CD4-positive, alpha-beta T cell (primary cell): ENCODE data around the gene RNF4. TPM values are rescaled to one million over a fixed set of nuclear protein-coding genes. Genes with fewer than 3 reads are reported as not detected.

Experiments
- ATAC-seq: fragments of 200-7000 bp; cut with Tn5 transposase; one replicate; pipeline ENCODE4 v1.10.0; 2022; ENCODE audit warnings: mild to moderate bottlenecking; ENCODE audit not compliant: poor library complexity
- CTCF ChIA-PET: fragments of 350-600 bp; sonication (Branson Sonifier 250); formaldehyde crosslinking; loops from one replicate; lab custom pipeline; 2021; ENCODE audit warnings: antibody characterized with exemption, inconsistent platforms; lab: Charles Lee
- POLR2A ChIA-PET: fragments of 350-600 bp; sonication (Branson Sonifier 250); formaldehyde crosslinking; loops from one replicate; lab custom pipeline; 2021; ENCODE audit warnings: antibody characterized with exemption, inconsistent platforms; lab: Charles Lee
- DNase-seq, 14 experiments: peaks; one replicate each; pipeline ENCODE4 v3.0.0-alpha.2; 2013 to 2020; ENCODE audit warnings: mixed read lengths in 2 of 14
- H3K27ac ChIP-seq, 2 donors: one replicate each; pipeline versions ENCODE4 v1.5.1 to v1.7.0; 2013; ENCODE audit warnings: low read length in 2 of 2, low read depth in 1 of 2, mild to moderate bottlenecking in 1 of 2
- H3K27me3 ChIP-seq, 2 experiments: 1 replicate in 1 of 2; 2 replicates in 1 of 2; pipeline versions ENCODE4 v1.6.1 to v1.7.0; 2013; ENCODE audit warnings: low read length in 2 of 2, control low read depth in 1 of 2, mild to moderate bottlenecking in 1 of 2, moderate library complexity in 1 of 2; ENCODE audit not compliant: insufficient read depth in 2 of 2, control insufficient read depth in 1 of 2
- H3K36me3 ChIP-seq: one replicate; pipeline ENCODE4 v1.6.1; 2013; ENCODE audit warnings: low read length, control low read depth; ENCODE audit not compliant: insufficient read depth
- H3K4me1 ChIP-seq: one replicate; pipeline ENCODE4 v1.6.1; 2013; ENCODE audit warnings: low read length, control low read depth; ENCODE audit not compliant: insufficient read depth
- H3K4me3 ChIP-seq: one replicate; pipeline ENCODE4 v1.5.1; 2013; ENCODE audit warnings: mild to moderate bottlenecking, low read length, moderate library complexity
- H3K9me3 ChIP-seq, 2 experiments: 1 replicate in 1 of 2; 2 replicates in 1 of 2; pipeline versions ENCODE4 v1.6.1 to v1.7.0; 2013; ENCODE audit warnings: low read length in 2 of 2, mild to moderate bottlenecking in 2 of 2, control low read depth in 1 of 2, moderate library complexity in 1 of 2; ENCODE audit not compliant: control insufficient read depth in 1 of 2, insufficient read depth in 1 of 2
- H3K27ac Mint-ChIP-seq: one replicate; pipeline ENCODE4 v1.8.0; 2020; ENCODE audit warnings: mixed read lengths
- H3K27me3 Mint-ChIP-seq: one replicate; pipeline ENCODE4 v1.8.0; 2021; ENCODE audit warnings: mixed read lengths
- H3K36me3 Mint-ChIP-seq: one replicate; pipeline ENCODE4 v1.8.0; 2021; ENCODE audit warnings: low read depth, mixed read lengths
- H3K4me1 Mint-ChIP-seq: one replicate; pipeline ENCODE4 v1.8.0; 2021; ENCODE audit warnings: low read depth, mixed read lengths
- H3K4me3 Mint-ChIP-seq: one replicate; pipeline ENCODE4 v1.8.0; 2020; ENCODE audit warnings: mild to moderate bottlenecking, mixed read lengths
- H3K9me3 Mint-ChIP-seq: one replicate; pipeline ENCODE4 v1.8.0; 2020; ENCODE audit warnings: mixed read lengths
- CTCF ChIP-seq: fragments of 200-600 bp; IDR thresholded peaks from one replicate; pipeline ENCODE4 v1.8.0; 2022; ENCODE audit warnings: antibody characterized with exemption, mild to moderate bottlenecking
- intact Hi-C, 2 experiments: fragments of 100-400 bp; cut with DNase I in 1 of 2; cut with micrococcal nuclease in 1 of 2; formaldehyde crosslinking; loops; one replicate each; pipeline versions ENCODE4 v1.15.1 to v1.9.0; 2023 to 2025; cut with DNase I, micrococcal nuclease
- total RNA-seq, 174 experiments: library from RNA in 2 of 174; stranded (reverse) in 2 of 174; gene quantifications; one replicate each; pipeline ENCODE4 v1.2.3 and lab custom pipeline; 2021 to 2026

RNF4 gene
- total RNA-seq, 2 experiments from 2014 or later: 106 to 109 TPM

- no peaks in the 10 kb centered on the region for H3K27me3 Mint-ChIP-seq
- POLR2A ChIA-PET: no interaction called here
Measured at GRCh38 chr4:2560167-2560566, 91.3 kb downstream of the RNF4 start.

More at GRCh38 chr4:2560167-2560566, 91.3 kb downstream of the RNF4 start:
- intact Hi-C loops: no loop called here
- no peak for TF ChIP-seq CTCF
- H3K27me3 ChIP-seq: no peaks in the 10 kb centered on the region
- no peak overlapping the region for H3K27ac ChIP-seq
- peaks cover 10% of the 10 kb centered on the region for H3K4me1 ChIP-seq
- no peaks in the 10 kb centered on the region for H3K9me3 ChIP-seq
- ATAC-seq (no peak), DNase-seq (no peak)
- Mint-ChIP-seq H3K4me3 (no peak overlapping the region), H3K4me1 (peaks cover 57% of the 10 kb centered on the region), H3K36me3 (peaks cover 35% of the 10 kb centered on the region), H3K9me3 (no peaks in the 10 kb centered on the region), H3K27ac (no peak overlapping the region)
- CTCF ChIA-PET: no interaction called here
- H3K4me3 ChIP-seq: no peak overlapping the region
- H3K36me3 ChIP-seq: peaks cover 24% of the 10 kb centered on the region

Other genes with a start within 250 kb of the RNF4 start
- 100 to 1,000 TPM; 143 to 148 TPM for gene HAUS3, start 227.0 kb upstream of the RNF4 start, total RNA-seq
- gene POLN, start 227.0 kb upstream of the RNF4 start, total RNA-seq: 1 to 10 TPM; 2.1 to 2.3 TPM
- 100 to 1,000 TPM; 140 to 147 TPM for gene MXD4, start 207.0 kb upstream of the RNF4 start, total RNA-seq
- gene ZFYVE28, start 50.5 kb upstream of the RNF4 start, total RNA-seq: 10 to 100 TPM; 26.2 to 28.0 TPM
- under 1 TPM in 1 of 2 experiments, not detected in 1; 0.17 TPM for gene CFAP99, start 50.2 kb upstream of the RNF4 start, total RNA-seq
- 10 to 100 TPM; 28.4 to 30.0 TPM for gene FAM193A, start 67.5 kb downstream of the RNF4 start, total RNA-seq